ENCODE measurements around the gene SPTBN1.
"Not testable (repeated sequence)": the region's sequence is repeated elsewhere in the genome, so short reads cannot be mapped to it uniquely, and the experiment has no call there.

The SPTBN1 gene

DNA sequence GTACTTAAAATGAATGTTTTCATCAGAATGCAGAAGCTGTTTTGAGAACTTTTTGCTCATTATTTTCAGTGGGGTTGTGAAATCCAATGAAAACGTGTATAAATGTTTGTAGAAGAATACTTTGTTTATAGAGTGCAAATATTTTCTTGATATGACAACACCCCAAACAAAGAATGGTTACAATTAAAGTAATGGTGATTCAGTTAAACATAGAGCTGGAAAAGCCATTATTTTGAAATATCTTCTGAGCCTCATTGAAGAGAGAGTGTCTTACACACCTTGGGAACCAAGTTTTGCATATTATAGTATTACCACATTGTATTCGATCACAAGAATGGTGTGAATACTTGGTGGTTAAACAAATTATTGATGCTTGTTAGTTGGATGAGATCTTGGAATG, 48.7 kb downstream of the SPTBN1 start:
- no peak for DNase-seq

DNA sequence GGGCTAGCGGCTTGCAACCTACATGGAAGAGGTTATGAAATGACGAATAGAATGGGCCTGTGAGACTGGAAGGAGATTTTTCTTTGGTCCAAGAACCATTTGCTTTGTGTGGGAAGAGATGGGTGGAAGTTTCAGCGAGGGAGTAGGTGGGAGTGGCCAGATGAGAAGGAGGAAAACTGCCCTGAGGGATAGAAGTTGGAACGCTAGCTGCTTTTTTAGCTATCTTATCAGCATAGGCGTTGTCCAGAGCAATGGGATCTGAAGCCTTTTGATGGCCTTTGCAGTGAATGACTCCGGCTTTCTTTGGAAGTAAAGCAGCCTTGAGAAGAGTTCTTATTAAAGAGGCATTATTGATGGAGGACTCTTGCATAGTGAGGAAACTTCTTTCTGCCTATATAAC, 52.4 kb downstream of the SPTBN1 start:
- DNase-seq, result no peak

GRCh38 chr2:54509043-54509442, 52.9 kb downstream of the SPTBN1 start:
- DNase-seq, result not testable (repeated sequence)

DNA sequence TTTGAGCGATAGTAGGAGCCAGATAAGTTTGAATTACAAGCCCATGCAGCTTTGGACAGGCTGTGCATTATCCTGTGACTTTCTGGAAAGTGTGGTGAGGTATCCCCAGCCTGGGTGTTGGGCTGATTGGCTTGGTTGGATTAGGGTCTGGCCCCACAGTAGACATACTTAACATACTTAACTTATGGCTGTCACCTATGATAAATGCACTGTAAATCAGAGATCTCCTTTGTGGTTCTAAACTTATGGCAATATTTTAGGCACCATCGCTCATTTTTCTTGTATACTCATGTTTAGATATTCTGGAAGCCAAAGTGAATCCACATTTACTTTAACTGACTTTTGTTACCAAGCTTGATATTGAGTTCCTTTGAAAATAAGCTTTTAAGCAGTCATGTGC, 54.8 kb downstream of the SPTBN1 start:
- DNase-seq, result no peak

- no peak for DNase-seq
These were observed 56.1 kb downstream of the SPTBN1 start for GRCh38 chr2:54512183-54512582.

DNA sequence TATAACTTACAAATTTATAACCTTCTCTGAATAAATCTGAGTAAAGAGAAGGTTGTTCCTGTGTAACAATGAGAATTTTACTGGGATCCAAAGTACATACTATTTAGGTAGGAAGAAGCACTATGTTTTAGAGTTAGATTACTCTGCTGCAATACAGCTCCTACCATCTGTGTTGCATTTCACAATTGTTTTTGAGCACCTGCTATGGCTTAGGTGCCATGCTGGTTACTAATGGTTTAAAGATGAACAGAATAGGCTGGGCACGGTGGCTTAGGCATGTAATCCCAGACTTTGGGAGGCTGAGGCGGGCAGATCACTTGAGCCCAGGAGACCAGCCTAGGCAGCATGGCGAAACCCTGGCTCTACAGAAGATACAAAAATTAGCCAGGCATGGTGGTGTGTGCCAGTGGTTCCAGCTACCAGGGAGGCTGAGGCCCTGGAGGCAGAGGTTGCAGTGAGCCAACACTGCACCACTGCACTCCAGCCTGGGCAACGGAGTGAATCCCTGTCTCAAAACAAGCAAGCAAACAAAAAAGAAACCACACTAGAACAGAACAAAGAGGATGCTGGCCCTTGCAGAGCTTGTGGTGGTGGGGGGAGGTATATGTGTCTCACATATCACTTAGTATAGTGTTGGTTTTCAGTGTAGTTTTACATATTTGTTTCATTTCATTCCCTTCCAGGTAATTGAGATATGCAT, 56.7 kb downstream of the SPTBN1 start:
- no peak for DNase-seq

DNA sequence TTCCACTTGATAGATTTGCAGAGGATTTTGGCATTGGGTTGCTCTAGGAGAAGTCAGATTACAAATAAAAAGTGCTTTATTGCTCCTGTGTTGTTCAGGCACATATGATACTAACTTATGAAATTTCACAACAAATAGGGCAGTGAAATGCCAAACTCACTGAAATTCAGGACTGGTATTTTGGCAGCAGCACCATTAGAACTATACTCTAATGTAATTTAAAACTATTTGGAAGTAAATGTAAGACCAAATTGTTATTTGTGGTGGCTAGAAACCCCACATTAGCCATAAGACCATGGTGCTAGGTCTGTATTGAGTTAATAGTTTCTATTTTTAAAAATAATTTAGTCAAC, 57.2 kb downstream of the SPTBN1 start:
- no peak for DNase-seq

DNA sequence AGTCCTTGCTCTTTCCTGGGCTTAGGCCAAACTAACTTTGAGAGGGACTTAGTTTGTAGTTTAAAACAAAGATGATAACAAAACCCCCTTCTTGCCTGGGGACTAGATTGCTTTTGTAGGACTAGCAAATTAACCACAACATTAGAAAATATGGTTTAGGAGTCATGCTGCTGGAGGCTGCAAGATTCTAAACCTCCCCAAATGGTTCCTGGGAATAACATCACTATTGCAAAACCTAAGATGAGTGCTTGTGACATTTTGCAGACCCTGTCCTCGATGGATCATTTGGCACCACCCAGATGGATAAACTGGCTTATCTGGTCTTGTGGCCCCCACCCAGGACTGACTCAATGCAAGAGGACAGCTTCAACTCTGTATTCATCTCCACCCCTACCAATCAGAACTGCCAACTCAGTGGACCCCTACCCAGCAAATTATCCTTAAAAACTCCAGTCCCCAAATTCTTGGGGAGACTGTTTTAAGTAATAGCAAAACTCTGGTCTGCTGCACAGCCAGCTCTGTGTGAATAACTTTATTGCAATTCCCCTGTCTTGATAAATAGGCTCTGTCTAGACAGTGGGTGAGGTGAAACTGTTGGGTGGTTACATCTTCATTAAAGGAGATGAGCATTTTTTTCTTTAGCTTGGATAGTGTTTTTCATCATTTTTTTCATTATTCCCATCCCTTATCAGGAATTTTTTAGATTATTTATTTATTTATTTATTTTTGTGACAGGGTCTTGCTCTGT, 58.9 kb downstream of the SPTBN1 start:
- no peak for DNase-seq

DNA sequence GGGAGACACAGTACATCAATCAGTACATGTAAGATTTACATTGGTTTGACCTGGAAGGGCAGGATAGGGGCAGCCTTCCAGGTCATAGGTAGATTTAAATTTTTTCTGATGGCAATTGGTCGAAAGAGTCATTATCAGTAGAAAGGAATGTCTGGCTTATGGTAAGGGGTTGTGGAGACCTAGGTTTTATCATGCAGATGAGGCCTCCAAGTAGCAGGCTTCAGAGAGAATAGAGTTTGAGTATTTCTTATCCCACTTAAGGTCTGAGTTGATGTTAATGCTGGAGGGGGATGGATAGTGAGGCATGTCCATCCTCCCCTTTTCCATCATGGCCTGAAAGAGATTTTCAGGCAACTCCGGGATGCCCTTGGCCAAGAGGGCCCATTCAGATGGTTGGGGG, 60.7 kb downstream of the SPTBN1 start:
- no peak for DNase-seq

DNA sequence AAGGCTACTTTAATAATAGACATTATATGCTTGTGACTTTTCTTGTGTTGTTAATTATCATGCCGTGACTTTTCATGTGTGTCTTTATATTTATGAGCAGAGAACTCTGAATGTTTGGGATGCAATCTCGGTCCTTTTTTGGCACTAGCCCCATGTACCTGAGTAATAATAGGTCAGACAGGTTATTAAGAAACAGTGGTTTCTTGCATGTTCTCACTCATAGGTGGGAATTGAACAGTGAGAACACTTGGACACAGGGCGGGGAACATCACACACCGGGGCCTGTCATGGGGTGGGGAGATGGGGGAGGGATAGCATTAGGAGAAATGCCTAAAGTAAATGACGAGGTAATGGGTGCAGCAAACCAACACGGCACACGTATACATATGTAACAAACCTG, 61.9 kb downstream of the SPTBN1 start:
- not testable (repeated sequence) for DNase-seq

GRCh38 chr2:54518430-54518829, 62.3 kb downstream of the SPTBN1 start:
- DNase-seq, result no peak

DNA sequence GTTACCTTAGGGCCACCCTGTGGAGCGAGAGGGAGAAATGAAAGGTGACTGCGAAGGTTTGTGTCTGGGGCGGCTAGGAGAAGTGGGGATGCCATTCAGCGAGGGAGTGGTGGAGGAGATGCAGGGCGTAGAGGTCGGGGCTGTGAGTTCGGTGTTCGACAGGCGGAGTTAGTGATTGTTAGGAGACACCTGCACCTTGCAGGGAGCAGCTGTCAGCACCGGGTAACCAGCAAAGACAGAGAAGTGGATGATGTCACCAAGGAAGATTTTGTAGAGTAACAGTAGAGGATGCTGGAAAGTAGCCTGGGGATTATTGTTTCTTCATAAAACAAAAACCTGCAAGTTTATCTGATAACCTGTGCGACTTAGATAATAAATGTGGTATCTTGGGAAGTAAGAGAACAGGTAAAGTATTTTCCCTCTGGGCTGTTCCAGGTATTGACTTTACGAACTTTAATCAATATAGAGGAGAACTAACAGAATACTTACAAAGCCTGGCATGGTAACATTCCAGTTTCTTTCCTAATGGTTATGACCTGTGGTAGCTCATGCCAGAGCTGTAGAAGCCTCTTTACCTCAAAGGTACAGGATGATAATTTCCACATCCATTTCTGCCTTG, 63.8 kb downstream of the SPTBN1 start:
- no peak for DNase-seq

DNA sequence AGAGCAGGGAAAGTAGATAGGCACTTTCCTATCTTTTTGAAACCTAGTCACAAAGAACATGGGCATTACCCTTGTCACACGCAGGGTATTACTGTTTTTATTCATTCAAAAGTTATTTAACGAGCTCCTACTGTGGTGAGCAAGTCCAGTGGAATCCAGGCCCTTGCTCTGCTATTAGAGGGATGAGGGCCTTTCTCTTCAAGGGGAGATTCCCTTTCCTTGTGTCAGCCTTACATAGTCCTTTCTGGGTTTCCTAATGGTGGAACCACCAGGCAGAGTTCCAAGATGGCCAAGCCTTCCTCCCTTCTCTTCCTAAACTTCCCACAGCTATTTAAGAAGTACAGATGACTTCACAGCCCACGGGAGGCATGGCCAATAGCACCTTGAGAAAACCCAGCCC, 64.6 kb downstream of the SPTBN1 start:
- DNase-seq, result no peak

DNA sequence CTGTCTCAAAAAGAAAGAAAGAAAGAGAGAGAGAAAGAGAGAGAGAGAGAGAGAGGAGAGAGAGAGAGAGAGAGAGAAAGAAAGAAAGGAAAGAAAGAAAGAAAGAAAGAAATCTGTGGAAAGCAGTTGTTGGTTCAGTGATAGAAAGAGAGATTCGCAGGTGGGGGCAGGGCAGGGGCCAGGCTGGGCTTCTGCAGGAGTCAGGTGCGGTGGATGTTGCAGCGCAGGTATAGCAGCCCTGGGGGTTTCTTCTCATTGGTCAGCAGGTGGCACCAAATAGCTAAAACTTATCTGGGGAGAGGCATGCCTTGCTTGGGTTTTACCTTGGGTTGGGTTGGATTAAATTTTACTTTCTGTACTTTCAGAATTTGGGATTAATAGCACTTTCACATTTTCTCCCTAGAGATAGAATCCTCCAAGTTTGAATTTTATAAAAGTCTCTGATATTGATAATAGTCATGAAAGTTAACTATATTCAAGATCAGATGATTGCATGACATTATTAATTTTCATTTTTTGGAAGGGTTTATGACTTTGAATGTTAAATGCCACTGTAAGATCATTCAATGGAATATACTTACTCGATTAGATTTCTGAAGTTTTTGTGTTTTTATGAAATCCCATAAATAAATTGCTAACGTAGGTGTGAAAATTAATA, 66.6 kb downstream of the SPTBN1 start:
- DNase-seq, result peak; percentile 52

DNA sequence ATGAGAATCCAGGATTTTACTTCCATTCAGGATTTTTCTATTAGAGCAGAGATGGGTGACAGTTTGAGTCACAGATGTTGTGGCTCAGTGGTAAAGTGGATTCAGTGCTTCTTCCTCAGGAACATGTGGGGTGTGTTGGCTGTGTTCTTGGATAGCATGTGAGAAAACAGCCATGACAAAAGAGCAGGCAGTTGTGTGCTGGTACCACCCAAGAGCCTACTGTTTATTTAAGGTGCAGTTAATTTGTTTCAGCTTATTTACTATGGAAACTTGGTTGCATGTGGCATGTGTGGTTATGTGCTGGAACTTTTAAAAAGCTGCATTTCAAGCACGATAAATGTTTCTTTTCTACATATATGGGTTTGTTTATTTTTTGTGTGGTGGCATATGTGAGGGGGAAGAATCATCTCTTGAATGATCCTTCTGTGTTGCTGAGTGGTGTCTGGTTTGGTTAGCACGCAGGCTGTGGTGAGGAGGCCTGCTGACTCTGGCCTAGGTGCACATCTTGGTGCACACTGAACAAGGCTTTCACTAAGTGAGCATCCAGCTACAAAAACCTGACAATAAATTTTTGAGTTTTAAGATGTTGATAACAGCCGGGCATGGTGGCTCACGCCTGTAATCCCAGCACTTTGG, 67.3 kb downstream of the SPTBN1 start:
- no peak for DNase-seq

GRCh38 chr2:54524226-54524991, 68.3 kb downstream of the SPTBN1 start:
- no peak for DNase-seq

DNA sequence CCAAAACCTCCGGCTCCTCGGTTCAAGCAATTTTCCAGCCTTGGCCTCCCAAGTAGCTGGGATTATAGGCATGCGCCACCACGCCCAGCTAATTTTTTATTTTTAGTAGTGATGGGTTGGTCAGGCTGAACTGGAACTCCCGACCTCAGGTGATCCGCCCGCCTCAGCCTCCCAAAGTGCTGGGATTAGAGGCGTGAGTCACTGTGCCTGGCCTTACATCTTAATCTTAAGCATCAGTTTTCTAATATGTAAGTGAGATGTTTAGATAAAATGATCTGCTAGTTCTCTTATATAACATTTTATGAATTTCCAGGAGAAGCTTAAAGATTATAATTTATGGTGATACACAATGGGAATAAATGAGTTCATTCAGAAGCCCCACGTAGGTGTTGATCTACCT, 69.2 kb downstream of the SPTBN1 start:
- DNase-seq, result no peak

DNA sequence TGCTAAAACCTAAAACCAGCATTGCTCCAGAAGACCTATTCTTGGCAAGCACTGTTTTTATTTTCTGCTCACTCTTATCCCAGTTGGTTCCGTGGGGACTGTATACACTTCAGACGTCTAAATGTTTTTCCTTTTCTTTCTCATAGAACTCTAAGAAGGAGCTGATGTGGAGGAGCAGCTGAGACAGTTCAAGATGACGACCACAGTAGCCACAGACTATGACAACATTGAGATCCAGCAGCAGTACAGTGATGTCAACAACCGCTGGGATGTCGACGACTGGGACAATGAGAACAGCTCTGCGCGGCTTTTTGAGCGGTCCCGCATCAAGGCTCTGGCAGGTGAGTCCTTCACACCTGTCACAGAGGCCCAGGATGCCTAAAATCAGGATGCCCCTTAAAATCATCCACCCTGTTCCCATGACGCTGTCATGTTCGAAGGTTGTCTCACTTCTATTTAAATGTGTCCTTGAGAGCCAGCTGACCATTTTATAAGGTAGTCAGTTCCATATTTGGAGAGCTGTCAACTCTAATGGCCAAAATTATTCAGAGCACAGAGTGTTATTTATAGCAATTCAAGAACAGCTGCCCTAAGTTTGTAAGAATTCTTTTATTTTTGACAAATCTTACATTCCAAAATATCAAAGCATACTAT, 70.2 kb downstream of the SPTBN1 start:
- DNase-seq, result no peak

DNA sequence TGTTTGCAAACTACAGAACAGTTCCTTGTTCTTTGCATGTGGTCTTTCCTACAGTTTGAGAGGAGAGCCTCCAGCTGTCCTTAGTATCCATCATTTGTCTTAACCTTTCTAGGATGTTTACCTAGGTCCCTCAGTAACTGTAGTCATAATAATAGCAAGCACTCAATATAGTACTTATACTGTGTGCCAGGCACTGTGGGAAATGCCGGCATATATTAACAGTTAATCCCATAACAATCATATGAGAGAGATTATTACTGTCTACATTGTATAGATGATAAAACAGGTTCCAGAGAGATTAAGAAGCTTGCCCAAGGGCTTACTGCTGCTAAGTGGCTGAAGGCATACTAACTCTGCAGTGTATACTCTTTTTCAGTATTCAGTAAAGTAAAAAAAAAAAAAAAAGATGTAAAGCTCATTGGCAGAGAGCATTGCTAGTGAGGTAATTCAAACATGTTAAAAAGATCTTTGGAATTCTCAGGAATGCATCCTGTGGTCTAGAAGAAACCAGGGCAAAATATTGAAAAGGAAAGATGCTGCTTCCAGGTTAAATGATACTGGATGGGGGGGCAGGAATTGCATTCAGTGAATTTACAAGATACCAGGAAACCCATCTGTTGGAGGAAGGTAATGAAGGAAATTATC, 72.3 kb downstream of the SPTBN1 start:
- DNase-seq, result no peak

GRCh38 chr2:54529518-54529917, 73.4 kb downstream of the SPTBN1 start:
- DNase-seq, result not testable (repeated sequence)

GRCh38 chr2:54529935-54530334, 73.8 kb downstream of the SPTBN1 start:
- DNase-seq, result no peak

All from NCI-H510A (cell line).